ENCODE results near the gene ELOA. TPM values are rescaled to one million over a fixed set of nuclear protein-coding genes. Genes with fewer than 3 reads are reported as not detected.
A peak's percentile ranks its signal among the peaks of the same experiment; 100 is the strongest.
"Not testable (repeated sequence)": the region's sequence is repeated elsewhere in the genome, so short reads cannot be mapped to it uniquely, and the experiment has no call there.

Gene ELOA
- total RNA-seq, 4 donors from 2014 or later: 26.3 to 43.7 (median 31.2) TPM

DNA sequence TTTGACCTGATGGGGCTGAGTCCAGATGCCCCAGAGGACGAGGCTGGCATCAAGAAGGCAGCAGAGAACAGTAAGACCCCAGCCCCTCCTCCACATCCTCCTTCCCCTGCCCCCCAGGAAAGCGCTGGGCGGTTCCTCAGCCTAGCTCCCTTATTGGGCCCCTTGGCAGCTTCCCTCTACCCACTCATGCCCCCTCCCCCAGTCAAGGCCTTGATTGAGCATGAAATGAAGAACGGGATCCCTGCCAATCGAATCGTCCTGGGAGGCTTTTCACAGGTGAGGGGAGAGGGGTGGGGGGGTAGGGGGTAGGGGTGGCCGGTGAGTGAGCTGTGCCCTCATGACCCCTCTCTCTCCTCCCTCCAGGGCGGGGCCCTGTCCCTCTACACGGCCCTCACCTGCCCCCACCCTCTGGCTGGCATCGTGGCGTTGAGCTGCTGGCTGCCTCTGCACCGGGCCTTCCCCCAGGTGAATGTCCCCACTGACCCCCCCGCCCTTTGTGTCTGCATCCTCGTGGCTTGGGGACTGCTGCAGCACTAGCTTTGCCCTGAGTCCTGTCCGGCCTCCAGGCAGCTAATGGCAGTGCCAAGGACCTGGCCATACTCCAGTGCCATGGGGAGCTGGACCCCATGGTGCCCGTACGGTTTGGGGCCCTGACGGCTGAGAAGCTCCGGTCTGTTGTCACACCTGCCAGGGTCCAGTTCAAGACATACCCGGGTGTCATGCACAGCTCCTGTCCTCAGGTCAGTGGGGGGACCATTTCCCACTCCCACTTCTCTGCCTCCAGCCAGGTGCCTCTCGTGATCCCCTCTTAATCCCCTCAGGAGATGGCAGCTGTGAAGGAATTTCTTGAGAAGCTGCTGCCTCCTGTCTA, 50.8 kb downstream of the ELOA start:
- Histone ChIP-seq H3K4me1 (peaks cover 8 to 35% (median 10%) of the 10 kb centered on the region in 4 donors), H3K36me3 (peaks cover 0 to 50% (median 0%) of the 10 kb centered on the region in 3 donors), H3K27ac (peak overlapping the region in 1 of 4 donors; percentile 27)

DNA sequence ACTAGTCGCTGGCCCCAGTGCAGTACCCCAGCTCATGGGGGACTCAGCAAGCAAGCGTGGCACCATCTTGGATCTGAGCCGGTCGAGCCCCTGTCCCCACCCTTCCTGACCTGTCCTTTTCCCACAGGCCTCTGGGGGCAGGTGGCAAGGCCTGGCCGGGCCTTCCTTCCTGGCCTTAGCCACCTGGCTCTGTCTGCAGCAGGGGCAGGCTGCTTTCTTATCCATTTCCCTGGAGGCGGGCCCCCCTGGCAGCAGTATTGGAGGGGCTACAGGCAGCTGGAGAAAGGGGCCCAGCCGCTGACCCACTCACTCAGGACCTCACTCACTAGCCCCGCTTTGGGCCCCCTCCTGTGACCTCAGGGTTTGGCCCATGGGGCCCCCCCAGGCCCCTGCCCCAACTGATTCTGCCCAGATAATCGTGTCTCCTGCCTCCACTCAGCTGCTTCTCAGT, 51.5 kb downstream of the ELOA start:
- H3K27me3 ChIP-seq: not testable (repeated sequence)
- Histone ChIP-seq H3K36me3 (peaks cover 0 to 50% (median 0%) of the 10 kb centered on the region in 3 donors), H3K4me1 (peaks cover 9 to 42% (median 15%) of the 10 kb centered on the region in 4 donors)

More for the DNA sequence above, 50.8 kb downstream of the ELOA start:
- H3K9me3 ChIP-seq: no peaks in the 10 kb centered on the region
- no peaks in the 10 kb centered on the region for H3K27me3 ChIP-seq
- peak in 1 of 3 donors; percentile 51 for DNase-seq
- no peak for TF ChIP-seq CTCF (IDR thresholded peaks at IDR 0.05)
- TF ChIP-seq POLR2A (IDR thresholded peaks at IDR 0.05): no peak
- no peak overlapping the region for H3K4me3 ChIP-seq

GRCh38 chr1:23795676-23796465, 52.6 kb downstream of the ELOA start:
- peaks cover 0 to 50% (median 0%) of the 10 kb centered on the region in 3 donors for H3K36me3 ChIP-seq
- H3K27me3 ChIP-seq: no peaks in the 10 kb centered on the region
- TF ChIP-seq POLR2A (IDR thresholded peaks at IDR 0.05): no peak
- no peak for TF ChIP-seq CTCF (IDR thresholded peaks at IDR 0.05)
- peak overlapping the region in 1 of 4 donors; percentile 45 for H3K27ac ChIP-seq
- peaks cover 9 to 40% (median 20%) of the 10 kb centered on the region in 4 donors for H3K4me1 ChIP-seq
- DNase-seq: peak in 1 of 3 donors; percentile 46
- no peaks in the 10 kb centered on the region for H3K9me3 ChIP-seq
- no peak overlapping the region for H3K4me3 ChIP-seq

More for the DNA sequence above, 51.5 kb downstream of the ELOA start:
- not testable (repeated sequence) for H3K9me3 ChIP-seq, H3K27ac ChIP-seq, H3K4me3 ChIP-seq
- DNase-seq: peak in 1 of 3 donors; percentile 45

DNA sequence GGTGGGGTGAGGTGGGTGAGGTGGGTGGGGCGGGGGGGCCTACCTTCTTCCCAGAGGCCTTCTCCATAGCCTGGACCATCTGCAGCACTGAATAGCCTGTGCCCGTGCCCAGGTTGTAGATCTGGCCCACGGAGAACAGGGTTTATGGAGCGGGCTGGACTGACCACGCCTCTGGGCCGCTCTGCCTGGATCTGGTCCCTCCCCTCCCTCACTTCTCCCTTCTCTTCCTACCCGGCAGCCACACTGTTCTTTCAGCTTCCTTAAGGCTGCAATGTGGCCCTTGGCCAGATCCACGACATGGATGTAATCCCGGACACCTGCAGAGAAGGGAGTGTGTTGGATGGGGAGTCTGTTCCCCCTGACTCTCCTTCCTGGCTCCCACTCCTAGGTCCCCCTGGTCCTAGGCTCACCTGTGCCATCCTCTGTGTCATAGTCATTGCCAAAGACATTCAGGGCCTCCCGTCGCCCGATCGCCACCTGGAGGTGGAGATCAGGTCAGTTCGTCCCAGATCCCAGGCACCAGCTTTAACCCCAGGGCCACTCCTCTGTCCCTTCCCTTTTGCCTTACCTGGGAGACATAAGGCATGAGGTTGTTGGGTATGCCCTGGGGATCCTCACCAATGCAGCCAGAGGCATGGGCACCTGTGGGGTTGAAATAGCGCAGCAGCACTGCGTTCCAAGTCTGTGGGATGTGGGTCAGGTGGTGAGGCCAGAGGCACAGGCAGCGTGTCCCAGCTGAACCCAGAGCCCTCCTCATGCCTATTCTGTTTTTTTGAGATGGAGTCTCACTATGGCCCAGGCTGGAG, 53.4 kb downstream of the ELOA start:
- H3K4me1 ChIP-seq: peaks cover 9 to 43% (median 25%) of the 10 kb centered on the region in 4 donors
- peak in 3 of 6 experiments; percentile 39 to 44 (median 39) for TF ChIP-seq CTCF (IDR thresholded peaks at IDR 0.05)
- TF ChIP-seq POLR2A (IDR thresholded peaks at IDR 0.05): no peak
- H3K27ac ChIP-seq: peak overlapping the region in 1 of 4 donors; percentile 45
- no peaks in the 10 kb centered on the region for H3K27me3 ChIP-seq
- H3K4me3 ChIP-seq: no peak overlapping the region
- H3K9me3 ChIP-seq: no peaks in the 10 kb centered on the region
- peak in 1 of 3 donors; percentile 65 for DNase-seq
- H3K36me3 ChIP-seq: peaks cover 0 to 50% (median 0%) of the 10 kb centered on the region in 3 donors

DNA sequence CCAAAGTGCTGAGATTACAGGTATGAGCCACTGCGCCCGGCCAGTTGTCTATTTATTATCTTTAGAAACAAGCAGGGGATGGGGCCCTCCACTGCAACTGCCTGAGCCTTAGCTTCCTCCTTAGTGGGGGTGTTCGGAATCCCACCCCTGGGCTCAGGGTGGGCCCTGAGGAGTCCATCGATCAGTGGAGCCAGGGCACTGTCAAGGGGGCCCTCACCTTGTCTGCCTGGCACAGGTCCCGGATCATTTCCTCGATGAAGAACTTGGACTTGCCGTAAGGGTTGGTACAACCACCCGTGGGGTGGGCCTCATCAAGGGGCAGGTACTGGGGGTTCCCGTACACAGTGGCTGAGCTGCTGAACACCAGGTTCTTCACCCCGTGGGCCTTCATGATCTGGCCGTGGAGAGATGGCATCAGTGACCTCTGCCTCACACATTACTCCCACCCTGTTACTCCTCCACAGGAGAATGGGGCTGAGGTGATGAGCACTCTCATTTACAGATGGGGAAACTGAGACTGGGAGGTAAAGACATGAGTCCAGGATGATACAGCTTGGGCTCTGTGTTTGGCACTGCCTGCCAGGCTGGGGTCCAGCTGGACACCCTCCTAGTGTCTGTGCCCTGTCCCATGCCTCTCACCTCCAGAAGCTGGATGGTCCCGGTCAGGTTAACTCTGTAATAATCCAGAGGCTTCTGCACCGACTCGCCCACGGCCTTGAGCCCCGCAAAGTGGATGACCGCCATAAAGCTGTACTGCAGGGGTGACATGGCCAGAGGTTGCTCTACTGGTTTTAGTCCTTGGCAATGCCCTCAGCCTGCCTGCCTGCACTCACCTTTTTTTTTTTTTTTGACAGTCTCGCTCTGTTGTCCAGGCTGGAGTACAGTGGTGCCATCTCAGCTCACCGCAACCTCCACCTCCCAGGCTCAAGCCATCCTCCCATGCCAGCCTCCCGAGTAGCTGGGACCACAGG, 54.5 kb downstream of the ELOA start:
- peak in 1 of 3 donors; percentile 44 for DNase-seq
- Histone ChIP-seq H3K9me3 (no peaks in the 10 kb centered on the region), H3K4me3 (no peak overlapping the region), H3K27ac (peak overlapping the region in 1 of 4 donors; percentile 13), H3K4me1 (peaks cover 2 to 35% (median 18%) of the 10 kb centered on the region in 4 donors), H3K27me3 (no peaks in the 10 kb centered on the region), H3K36me3 (peaks cover 0 to 48% (median 0%) of the 10 kb centered on the region in 3 donors)
- no peak for TF ChIP-seq POLR2A (IDR thresholded peaks at IDR 0.05)
- TF ChIP-seq CTCF (IDR thresholded peaks at IDR 0.05): no peak

All from Peyer's patch (tissue), 4 donors.